Measurements from ENCODE around the gene IQSEC1.

GRCh38 chr3:13066236-13066635, 7.0 kb downstream of the IQSEC1 start:
- TF ChIP-seq POLR2A (IDR thresholded peaks at IDR 0.05; ENCODE audit: low read depth, low read length) (peak; percentile 44), RFX5 (IDR thresholded peaks at IDR 0.05; ENCODE audit: low read depth, low read length) (no peak), USF1 (IDR thresholded peaks at IDR 0.05; ENCODE audit: borderline replicate concordance, extremely low read length, insufficient read depth, low read depth, low read length) (no peak), CTCF (IDR thresholded peaks at IDR 0.05 in 2 of 3, conservative IDR thresholded peaks at IDR 0.05 in 1 of 3; ENCODE audit: control insufficient read depth in 2 of 3, extremely low read depth in 1 of 3, insufficient read depth in 1 of 3, low read depth in 3 of 3, low read length in 3 of 3) (no peak)

Measured in GM12878 (cell line).